AG09309 (cell line): ENCODE results near the gene USP40.
"Not testable (repeated sequence)": the region's sequence is repeated elsewhere in the genome, so short reads cannot be mapped to it uniquely, and the experiment has no call there.

Experiments
- DNase-seq: peaks from one replicate; pipeline ENCODE4 v3.0.0-alpha.2; 2010; ENCODE audit warnings: low read depth
- H3K4me3 ChIP-seq: 2 replicates; pipeline ENCODE4 v1.5.1; 2011; ENCODE audit warnings: mild to moderate bottlenecking, low read depth, low read length, moderate library complexity; ENCODE audit not compliant: control insufficient read depth
- TF ChIP-seq, protein P1 (sequence below): IDR thresholded peaks from 2 replicates; pipeline ENCODE4 v1.5.1; 2011; ENCODE audit warnings: mild to moderate bottlenecking, low read depth, low read length, inconsistent platforms; ENCODE audit not compliant: insufficient read depth, control insufficient read depth; ENCODE audit errors: missing control alignments

The USP40 gene

DNA sequence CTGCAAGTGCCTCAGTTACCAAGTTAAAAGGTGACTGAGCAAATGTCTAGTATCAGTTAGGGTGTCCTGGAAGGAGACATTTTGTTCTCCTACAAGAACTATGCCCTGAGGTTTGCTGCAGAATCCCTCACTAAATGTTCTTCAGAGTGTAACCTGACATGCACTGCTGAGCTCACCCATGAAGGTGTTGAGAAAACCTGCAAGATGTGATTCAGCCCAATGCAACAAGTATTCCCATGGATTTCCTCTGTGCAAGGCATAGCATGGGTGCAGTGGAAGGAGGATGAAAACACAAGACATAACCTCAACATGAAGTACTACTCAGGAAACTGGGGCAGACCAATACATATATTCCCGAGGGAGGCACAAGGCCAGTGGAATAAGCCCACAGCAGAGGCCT is 35.5 kb upstream of the USP40 start:
- TF ChIP-seq, protein P1, sequence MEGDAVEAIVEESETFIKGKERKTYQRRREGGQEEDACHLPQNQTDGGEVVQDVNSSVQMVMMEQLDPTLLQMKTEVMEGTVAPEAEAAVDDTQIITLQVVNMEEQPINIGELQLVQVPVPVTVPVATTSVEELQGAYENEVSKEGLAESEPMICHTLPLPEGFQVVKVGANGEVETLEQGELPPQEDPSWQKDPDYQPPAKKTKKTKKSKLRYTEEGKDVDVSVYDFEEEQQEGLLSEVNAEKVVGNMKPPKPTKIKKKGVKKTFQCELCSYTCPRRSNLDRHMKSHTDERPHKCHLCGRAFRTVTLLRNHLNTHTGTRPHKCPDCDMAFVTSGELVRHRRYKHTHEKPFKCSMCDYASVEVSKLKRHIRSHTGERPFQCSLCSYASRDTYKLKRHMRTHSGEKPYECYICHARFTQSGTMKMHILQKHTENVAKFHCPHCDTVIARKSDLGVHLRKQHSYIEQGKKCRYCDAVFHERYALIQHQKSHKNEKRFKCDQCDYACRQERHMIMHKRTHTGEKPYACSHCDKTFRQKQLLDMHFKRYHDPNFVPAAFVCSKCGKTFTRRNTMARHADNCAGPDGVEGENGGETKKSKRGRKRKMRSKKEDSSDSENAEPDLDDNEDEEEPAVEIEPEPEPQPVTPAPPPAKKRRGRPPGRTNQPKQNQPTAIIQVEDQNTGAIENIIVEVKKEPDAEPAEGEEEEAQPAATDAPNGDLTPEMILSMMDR = no peak
- no peak overlapping the region for H3K4me3 ChIP-seq
- no peak for DNase-seq

DNA sequence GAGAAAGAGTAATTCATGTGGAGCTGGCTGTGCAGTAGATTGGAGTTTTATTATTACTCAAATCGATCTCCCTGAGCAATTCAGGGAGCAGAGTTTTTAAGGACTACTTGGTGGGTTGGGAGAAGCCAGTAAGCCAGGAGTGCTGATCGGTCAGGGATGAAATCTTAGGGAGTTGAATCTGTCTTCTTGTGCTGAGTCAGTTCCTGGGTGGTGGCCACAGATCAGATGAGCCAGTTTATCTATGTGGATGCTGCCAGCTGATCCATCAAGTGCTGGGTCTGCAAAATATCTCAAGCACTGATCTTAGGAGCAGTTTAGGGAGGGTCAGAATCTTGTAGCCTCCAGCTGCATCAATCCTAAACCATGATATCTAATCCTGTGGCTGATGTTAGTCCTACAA is 33.8 kb upstream of the USP40 start:
- no peak for DNase-seq
- H3K4me3 ChIP-seq = no peak overlapping the region
- TF ChIP-seq, protein P1 = no peak

DNA sequence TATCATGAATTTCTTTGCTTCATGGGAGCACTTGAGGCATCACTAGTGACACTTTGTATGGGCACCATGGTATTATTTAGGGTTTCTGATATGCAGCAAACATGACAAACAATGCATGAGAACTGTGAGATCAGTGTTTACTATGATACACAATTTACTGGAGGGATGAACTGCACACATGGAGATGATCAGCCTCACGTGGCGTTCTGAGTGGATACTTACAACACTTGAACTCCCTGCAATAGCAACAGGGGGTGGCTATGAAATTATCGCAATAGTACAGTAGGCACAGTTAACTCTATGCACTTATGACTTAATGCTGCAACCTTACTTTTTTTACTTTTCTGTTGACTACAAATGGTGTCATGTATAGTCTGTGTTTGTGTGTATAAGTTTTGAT is 32.4 kb upstream of the USP40 start:
- no peak for DNase-seq
- H3K4me3 ChIP-seq = no peak overlapping the region
- TF ChIP-seq, protein P1 = no peak

DNA sequence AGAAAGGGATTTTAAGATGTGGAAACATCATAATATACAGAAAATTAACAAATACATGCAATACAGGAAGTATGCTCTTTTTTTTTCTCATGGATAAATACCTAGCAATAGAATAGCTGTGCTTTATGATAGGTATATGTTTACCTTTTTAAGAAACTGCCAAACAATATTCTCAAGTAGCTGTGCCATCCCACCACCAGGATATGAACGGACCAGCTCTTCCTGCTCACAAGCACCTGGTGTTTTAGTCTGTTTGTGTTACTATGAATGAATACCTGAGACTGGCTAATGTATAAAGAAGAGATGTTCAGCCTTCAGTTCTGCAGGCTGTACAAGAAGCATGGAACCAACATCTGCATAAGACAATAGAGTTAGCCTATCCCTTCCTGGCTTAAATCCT is 30.9 kb upstream of the USP40 start:
- TF ChIP-seq, protein P1 = no peak
- DNase-seq = no peak

DNA sequence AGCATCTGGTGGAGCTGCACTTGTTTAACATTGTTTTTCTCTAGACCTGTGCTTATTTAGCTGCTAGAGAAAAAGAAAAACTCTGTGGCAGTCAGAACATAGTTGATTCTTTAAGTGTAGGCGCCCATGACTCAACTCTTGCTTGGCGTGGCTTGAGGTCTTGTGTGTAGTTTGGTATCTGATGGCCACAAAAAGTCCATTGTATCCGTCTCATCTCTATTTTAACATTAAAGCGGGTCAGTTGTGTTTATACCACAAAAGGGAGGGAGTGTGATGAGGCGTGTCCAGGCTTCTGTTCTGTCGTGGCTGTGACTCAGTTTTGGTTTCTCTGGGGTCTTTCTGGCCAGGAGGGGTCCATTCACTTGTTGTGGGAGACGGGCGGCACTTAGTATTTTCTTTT is 26.6 kb upstream of the USP40 start:
- no peak overlapping the region for H3K4me3 ChIP-seq
- TF ChIP-seq, protein P1 = no peak
- no peak for DNase-seq

More for the DNA sequence above, 30.9 kb upstream of the USP40 start:
- no peak overlapping the region for H3K4me3 ChIP-seq

DNA sequence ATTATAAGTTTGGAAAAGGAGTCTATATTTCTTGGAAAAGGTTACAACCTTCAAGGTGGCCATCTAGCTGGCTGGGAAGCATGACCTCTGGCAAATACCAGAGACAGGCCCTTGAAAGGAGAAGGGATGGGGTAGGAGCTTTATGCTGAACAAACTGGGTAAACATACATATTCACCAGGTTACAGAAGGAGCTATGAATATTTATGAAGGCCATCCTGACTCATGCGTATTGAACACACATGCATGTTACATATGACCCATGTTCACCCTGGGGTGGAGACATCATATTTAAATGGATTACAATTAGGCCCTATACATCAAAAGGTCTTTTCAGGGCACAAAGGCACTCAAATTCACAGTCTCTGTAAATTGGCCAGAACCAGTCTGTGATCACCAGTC is 26.1 kb upstream of the USP40 start:
- not testable (repeated sequence) for DNase-seq, H3K4me3 ChIP-seq

DNA sequence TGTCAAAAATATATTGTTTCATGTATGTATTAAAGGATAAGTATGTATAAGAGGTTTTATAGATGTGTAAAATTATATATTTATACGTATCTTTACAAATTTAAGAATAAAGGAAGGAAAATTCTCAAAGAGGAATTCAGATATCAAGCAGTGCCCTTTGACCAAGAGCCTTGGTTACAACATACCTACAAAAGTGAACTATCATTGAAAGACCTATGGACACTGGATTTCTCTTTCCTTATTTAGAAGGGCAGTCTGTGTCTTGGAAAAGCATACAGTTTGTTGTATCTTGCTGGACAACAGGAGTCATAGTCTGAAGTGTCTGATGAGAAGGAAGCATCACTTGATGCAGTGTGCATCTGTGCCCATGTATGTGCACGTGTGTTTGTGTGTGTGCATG is 21.8 kb upstream of the USP40 start:
- TF ChIP-seq, protein P1 = no peak
- DNase-seq = no peak
- no peak overlapping the region for H3K4me3 ChIP-seq

DNA sequence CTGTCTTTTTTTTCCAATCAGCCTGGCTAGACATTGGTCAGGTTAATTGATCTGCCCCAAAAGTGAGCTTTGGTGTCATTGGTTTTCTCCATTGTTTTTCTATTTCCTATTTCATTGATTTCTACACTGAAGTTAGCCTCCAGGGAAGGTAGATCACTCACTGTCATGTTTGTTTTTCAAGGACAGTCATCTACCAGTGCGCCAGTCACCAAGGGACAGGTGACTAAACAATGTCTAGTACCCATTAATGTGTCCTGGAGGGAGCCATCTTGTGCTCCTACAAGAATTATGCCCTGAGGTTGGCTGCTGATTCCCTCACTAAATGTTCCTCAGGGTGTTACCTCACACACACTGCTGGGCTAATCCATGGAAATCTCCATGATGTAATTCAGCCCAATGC is 17.6 kb upstream of the USP40 start:
- no peak overlapping the region for H3K4me3 ChIP-seq
- TF ChIP-seq, protein P1 = no peak
- DNase-seq = no peak

DNA sequence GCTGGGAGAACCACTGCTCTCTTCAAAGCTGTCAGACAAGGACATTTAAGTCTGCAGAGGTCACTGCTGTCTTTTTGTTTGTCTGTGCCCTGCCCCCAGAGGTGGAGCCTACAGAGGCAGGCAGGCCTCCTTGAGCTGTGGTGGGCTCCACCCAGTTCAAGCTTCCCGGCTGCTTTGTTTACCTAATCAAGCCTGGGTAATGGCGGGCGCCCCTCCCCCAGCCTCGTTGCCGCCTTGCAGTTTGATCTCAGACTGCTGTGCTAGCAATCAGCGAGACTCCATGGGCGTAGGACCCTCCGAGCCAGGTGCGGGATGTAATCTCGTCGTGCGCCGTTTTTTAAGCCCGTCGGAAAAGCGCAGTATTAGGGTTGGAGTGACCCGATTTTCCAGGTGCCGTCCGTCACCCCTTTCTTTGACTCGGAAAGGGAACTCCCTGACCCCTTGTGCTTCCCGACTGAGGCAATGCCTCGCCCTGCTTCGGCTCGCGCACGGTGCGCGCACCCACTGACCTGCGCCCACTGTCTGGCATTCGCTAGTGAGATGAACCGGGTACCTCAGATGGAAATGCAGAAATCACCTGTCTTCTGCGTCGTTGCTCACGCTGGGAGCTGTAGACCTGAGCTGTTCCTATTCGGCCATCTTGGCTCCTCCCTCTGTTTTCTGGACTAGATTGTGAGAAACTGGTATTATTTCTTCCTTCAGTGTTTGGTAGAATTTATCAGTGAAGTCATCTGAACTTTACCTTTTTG is 16.8 kb upstream of the USP40 start:
- DNase-seq = not testable (repeated sequence)

DNA sequence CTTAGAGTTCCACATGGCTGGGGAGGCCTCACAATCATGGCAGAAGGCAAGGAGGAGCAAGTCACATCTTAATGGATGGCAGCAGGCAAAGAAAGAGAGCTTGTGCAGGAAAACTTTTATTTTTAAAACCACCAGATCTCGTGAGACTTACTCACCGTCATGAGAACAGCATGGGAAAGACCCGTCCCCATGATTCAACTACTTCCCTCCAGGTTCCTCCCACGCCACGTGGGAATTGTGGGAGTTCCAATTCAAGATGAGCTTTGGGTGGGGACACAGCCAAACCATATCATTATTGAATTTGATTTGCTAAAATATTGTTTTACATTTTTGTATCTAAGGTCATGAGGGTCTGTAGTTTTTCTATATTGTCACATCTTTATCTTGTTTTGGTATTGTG is 10.8 kb upstream of the USP40 start:
- not testable (repeated sequence) for H3K4me3 ChIP-seq, DNase-seq

More for the DNA sequence above, 16.8 kb upstream of the USP40 start:
- not testable (repeated sequence) for H3K4me3 ChIP-seq
